GM18511 (cell line): Measurements from ENCODE around the gene POLR2F.

Experiments used
- ATAC-seq: cut with Tn5 transposase; IDR thresholded peaks from one replicate; pipeline ENCODE4 v1.9.1; 2021; ENCODE audit warnings: mild to moderate bottlenecking, moderate library complexity; ENCODE audit not compliant: unreplicated experiment

The POLR2F gene

DNA sequence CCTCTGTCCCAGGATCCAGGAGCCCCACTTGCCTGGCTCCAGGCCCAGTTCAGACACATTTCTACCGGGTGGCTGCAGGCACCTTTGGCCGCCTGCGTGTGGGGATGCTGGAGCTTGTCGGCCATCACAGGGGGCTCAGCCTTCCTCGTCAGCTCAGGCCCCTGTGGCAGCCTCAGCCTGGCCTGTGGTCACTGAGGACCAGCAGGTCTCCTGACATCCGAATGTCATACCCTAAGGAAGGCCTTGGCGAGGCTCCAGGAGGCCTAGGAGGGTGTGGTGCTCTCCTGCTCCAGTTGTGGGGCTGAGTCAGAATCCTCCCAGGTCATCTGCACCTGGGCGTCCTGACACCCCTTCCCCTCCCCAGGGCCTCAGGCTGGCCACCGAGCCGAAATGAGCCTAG, 45.7 kb downstream of the POLR2F start:
- ATAC-seq, result no peak

DNA sequence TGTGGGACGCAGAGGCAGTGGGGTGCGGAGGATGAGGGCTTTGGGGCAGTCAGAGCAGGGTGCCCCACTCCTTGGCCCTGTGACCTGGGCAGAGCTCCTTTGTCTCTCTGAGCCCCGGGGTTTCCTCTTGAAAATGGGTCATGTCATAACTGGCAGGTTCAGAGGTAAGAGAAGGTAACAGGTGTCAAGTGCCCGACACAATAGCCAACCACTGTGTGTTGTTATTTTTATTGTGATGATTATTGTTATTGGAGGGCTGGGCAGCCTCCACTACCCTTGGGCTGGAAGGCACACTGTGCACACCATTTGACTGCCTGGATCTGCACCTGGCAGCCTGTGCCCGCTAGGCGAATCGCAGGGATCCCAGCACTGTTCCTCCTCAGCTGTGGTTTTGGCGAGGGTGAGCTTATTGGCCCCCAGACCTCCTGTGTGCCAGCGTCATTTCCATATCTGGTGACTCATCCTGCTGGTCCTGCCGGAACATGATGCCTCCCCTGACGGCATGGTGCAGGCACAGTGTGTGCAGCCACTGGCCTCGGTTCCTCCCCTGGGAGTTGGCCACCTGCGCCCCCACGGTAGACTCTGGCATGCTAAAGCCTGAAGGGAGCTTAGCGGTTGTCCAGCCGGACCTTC, 46.3 kb downstream of the POLR2F start:
- ATAC-seq, result no peak

DNA sequence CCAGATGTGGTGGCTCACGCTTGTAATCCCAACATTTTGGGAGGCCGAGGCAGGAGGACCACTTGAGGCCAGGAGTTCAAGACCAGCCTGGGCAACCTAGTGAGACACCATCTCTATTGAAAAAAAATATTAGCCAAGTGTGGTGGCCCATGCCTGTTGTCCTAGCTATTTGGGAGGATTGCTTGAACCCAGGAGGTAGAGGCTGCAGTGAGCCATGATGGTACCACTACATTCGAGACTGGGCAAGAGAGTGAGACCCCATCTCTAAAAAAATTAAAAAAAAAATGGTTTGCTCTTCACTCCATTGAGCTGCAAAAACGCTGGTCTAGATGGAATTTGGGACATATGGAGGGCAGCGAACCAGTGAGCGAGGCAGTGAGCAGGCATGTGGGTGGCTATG, 52.4 kb downstream of the POLR2F start:
- ATAC-seq, result no peak

DNA sequence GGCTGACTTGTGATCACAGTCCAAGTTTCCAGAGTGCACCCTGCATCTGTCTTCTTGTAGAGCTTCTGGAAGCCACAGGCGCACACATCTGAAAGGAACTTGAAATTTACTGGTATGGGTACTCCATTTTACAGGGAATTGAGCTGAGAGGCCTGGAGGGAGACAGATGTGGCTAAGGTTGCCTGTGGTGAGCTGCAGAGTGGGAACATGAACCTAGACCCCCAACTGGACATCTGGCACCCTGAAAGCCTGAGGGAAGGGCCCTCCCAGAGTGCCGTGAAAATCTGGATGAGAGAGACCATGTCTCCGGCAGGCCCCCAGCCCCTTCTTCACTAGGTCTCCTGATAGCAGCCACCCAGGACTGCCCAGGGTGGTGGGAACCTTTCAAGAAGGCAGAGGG, 53.4 kb downstream of the POLR2F start:
- no peak for ATAC-seq

DNA sequence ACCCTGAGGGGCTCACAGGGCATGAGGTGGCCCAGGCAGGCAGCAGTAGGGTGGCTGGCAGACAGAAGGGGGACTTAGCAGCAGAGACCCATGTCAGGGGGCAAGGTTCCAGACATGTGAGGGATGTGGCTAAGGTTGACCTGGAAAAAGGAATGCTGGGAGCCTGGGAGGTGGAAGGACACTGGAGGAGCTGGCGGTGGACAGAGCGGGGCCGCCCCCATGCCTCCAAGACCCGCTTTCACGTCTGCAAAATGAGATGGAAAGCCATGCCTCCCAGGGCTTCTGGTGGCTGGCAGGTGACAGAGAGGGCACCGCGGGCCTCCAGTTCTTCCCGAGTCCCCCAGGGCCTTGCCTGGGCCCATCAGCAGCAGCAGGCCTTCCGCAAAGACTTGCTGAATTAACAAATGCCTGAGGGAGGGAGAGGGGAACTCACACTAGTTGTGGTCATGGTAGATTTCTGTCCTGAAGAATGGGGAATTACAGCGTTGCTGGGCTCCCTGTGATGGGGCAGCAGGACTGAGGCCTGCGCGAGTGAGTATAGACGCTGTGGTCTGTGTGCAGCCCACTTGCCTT, 53.9 kb downstream of the POLR2F start:
- no peak for ATAC-seq

DNA sequence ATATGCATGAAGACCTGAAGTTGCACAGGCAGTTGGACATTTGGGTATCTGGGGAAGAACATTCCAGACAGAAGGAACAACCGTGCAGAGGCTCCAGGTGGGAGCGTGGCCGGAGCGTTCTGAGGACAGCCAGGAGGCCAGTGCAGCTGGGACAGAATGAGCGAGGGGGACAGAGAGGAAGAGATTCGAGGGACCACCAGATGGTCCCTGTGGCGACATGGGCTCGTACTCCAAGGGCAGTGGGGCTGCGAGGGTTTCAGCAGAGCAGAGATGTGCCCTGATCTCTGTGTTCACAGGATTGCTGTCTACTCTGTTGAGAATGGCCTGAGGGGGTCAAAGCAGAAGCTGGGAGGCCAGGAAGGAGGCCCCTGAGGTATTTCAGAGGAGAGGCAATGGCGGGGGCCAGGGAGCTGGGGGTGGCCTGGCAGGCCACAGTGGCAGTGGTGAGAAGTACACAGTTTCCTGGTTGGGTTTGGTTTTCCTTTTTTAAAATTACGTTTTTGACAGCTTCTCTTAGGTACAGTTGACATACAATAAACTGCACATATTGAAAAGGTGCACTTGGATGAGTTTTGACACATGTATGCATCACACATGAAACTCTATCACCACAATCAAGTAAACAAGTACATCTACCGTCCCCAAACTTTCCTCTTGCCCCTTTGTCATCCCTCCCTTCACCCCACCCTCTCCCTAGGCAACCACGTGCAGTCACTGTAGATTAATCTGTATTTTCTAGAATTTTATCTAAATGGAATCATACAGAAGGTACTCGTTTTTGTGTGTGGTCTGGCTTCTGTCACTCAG, 55.7 kb downstream of the POLR2F start:
- ATAC-seq, result no peak

DNA sequence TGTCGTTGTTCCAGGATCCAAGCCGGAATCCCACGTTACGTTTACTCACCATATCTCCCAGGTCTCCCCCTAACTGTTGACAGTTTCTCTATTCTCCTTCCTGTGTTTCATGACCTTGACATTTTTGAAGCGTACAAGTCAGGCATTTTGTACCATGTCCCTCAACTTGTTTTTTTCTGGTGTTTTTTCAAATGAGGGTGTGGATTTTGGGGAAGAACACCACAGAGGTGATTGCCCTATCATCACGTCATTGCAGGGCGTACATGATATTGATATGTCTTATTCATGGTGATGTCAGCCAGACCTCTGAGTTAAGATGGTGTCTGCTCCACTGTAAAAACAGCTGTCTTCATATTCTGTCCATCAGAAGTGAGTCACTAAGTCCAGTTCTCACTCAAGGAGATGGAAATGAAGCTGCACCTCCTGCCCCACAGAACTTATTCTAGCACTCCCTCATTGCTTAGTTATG, 59.1 kb downstream of the POLR2F start:
- no peak for ATAC-seq

DNA sequence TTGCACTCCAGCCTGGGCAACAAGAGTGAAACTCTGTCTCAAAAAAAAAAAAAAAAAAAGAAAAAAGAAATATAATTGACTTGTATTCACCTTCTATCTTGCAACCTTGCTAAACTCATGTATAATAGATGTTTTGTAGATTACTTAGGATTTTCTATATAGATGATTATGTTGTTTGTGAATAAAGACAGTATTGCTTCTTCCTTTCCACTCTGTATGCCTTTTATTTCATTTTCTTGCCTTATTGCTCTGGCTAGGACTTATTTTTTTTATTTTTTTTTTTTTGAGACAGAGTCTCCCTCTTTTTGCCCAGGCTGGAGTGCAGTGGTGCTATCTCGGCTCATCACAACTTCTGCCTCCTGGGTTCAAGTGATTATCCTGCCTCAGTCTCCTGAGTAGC, 60.6 kb downstream of the POLR2F start:
- ATAC-seq, result no peak

DNA sequence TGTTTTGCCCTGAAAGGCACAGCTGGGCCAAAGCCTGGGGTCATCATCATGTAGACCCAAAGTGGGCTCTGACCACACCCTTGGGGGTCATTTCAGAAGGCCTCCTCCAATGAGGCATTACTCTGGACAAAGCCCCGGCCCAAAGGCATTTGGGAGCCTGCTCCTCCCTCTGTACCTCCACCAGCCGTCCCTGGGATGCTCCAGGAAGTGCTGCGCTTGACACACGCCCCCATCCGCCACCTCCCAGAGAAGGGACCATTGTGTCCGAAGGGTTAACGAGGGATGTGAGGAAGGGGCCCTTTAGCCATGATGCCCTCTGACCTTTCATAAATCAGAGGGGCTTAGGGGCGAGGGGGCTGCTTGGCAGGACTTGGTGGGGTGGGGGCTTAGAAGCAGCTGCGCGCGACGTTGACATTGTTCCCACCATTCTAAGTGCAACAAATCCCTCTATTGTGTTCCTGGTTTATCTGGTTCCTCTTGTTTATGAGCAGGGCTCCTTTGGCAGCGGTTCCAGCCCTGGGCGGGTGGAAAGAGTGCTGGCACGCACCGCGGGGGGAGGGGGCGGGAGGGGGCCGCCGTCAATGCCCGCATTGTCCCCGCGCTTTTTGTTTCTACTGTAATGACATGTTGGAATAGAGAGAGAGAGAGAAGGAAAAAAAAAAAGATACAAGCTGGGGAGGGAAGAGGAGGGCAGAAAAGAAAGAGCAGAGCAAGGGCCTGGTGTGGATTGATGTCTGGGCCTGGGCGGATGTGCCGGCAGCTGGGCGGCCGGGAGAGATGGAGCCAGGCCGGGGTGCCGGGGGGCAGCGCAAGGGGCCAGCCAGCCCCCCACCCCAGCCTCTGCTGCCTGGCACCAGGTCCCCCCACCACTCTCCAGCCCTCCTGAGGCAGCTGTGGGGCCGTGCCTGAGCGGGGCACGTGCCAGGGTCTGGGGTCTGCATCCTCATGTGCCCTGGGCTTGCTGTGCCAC, 63.0 kb downstream of the POLR2F start:
- ATAC-seq, result no peak

DNA sequence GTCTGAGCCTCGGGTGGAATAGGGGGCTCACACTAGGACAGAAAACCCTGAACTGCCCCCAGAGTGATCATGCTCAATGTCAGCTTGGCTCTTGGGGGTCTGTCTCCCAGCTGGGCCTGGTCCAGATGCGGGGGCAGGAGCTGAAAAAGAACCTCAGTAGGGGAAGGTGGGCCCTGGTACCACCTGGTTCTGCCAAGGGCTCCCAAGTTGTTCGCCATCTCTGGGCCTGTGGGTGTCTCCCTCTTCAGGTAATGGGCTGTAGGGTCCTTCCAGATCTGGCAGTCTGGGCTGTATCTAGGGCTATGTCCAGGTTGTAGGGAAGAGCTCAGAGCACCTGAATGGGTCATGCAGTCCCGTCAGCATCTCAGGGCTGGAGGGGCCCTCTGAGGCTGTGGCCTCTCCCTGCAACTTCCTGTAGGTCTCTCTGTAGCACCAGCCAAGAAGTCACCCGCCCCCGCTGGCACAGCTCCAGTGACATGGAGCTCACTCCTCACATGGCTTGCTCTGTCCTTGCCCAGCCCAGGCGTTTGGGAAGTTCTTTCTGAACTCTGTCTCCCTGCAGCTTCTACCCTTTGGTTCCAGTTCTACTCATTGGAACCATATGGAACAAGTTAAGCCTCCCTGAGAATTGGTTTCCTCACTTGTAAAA, 63.9 kb downstream of the POLR2F start:
- no peak for ATAC-seq

DNA sequence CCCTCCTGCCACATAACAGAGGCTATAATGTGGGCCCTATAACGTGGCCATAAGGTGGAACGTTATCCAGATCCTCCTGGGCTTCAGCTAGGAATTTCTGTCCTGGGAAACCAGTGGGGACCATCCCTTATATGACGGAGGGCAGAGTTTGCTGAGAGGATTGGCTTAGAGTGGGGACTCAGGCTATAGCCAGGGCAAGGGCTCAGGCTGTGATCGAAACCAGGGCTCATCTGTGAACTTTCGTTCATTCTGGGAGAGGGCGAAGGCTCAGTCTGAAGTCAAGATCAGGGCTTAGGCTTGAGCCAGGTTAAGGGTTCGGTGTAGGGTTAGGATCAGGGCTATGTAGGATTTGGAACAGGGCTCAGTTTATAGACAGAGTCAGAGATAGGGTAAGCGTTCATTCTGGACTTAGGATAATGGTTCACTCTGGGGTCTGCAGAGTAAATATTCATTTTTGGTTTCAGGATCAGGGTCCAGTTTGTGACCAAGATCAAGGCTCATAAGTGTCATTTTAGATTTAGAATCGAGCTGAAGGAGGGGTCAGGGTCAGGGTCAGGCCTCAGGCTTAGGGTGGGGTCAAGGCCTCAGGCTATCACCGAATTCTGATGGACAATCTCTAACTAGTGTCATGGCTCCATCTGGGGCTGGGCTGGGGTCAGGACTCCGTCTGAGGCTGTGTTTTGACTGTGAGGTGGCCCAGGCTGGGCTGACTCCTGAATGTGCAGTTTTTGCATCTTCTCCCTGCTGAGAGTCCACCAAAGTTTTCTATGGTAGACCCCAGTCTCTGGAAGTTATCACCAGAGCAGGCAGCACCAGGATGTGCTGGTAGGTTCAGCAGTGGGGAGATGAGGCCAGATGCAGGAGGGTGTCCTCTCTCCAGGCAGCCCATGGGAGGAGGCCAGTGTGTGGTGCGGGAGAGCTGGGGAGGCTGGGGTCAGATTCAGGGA, 64.7 kb downstream of the POLR2F start:
- no peak for ATAC-seq
